ENCODE results near the gene WDR93. TPM values are rescaled to one million over a fixed set of nuclear protein-coding genes. Genes with fewer than 3 reads are reported as not detected.

WDR93 gene
- polyA plus RNA-seq, 3 donors, result not detected

DNA sequence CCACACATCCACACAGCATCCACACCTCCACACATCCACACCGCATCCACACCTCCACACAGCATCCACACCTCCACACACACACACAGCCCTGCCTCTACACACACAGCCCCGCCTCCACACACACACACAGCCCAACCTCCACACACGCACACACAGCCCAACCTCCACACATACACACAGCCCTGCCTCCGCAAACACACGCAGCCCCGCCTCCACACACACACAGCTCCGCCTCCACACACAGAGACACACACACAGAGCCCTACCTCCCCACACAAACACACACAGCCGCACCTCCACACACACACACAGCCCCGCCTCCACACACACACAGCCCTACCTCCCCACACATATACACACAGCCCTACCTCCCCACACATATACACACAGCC is 55.8 kb downstream of the WDR93 start:
- H3K4me3 ChIP-seq (replicated peaks in 1 of 3; ENCODE audit: low read depth in 2 of 3, low read length in 3 of 3), result no peak overlapping the region
- no peak overlapping the region for H3K4me2 ChIP-seq (replicated peaks; ENCODE audit: extremely low read depth, low read length, poor library complexity, severe bottlenecking)
- H2AFZ ChIP-seq (ENCODE audit: insufficient read depth, low read depth, low read length, poor library complexity, severe bottlenecking), result no peak overlapping the region
- TF ChIP-seq, protein P1, sequence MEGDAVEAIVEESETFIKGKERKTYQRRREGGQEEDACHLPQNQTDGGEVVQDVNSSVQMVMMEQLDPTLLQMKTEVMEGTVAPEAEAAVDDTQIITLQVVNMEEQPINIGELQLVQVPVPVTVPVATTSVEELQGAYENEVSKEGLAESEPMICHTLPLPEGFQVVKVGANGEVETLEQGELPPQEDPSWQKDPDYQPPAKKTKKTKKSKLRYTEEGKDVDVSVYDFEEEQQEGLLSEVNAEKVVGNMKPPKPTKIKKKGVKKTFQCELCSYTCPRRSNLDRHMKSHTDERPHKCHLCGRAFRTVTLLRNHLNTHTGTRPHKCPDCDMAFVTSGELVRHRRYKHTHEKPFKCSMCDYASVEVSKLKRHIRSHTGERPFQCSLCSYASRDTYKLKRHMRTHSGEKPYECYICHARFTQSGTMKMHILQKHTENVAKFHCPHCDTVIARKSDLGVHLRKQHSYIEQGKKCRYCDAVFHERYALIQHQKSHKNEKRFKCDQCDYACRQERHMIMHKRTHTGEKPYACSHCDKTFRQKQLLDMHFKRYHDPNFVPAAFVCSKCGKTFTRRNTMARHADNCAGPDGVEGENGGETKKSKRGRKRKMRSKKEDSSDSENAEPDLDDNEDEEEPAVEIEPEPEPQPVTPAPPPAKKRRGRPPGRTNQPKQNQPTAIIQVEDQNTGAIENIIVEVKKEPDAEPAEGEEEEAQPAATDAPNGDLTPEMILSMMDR (IDR thresholded peaks at IDR 0.05), result no peak
- no peaks in the 10 kb centered on the region for H3K79me2 ChIP-seq (ENCODE audit: insufficient read depth, low read length)
- no peaks in the 10 kb centered on the region for H3K36me3 ChIP-seq (replicated peaks in 1 of 2; ENCODE audit: control insufficient read depth in 1 of 2, insufficient read depth in 2 of 2, low read length in 2 of 2)
- no peak overlapping the region for H3K9ac ChIP-seq (ENCODE audit: insufficient read depth, low read length, poor library complexity, severe bottlenecking)
- H3K27me3 Mint-ChIP-seq (ENCODE audit: low read depth in 3 of 3), result peaks cover 8 to 15% (median 15%) of the 10 kb centered on the region in 3 donors
- WGBS (ENCODE audit: insufficient coverage), result 98% methylated on average over 8 of the region's 9 CpGs
- H3K27me3 ChIP-seq (ENCODE audit: control insufficient read depth in 2 of 2, insufficient read depth in 2 of 2, low read length in 2 of 2), result peaks cover 0 to 12% of the 10 kb centered on the region in 2 donors
- H3K4me1 ChIP-seq (ENCODE audit: control insufficient read depth in 1 of 2, insufficient read depth in 2 of 2, low read length in 2 of 2), result peaks cover 10 to 19% of the 10 kb centered on the region in 2 donors
- H3K27ac Mint-ChIP-seq, result no peak overlapping the region
- peaks cover 0 to 3% of the 10 kb centered on the region in 2 donors for H3K36me3 Mint-ChIP-seq
- no peaks in the 10 kb centered on the region for H4K20me1 ChIP-seq (ENCODE audit: insufficient read depth, low read length)
- no peak overlapping the region for H3K4me3 Mint-ChIP-seq
- intact Hi-C loops (cut with micrococcal nuclease), result no loop called here
- no peak overlapping the region for H3K27ac ChIP-seq (ENCODE audit: low read depth in 1 of 2, low read length in 2 of 2)
- H3K4me1 Mint-ChIP-seq, result peaks cover 6% of the 10 kb centered on the region
- no peaks in the 10 kb centered on the region for H3K9me3 ChIP-seq (replicated peaks in 1 of 2; ENCODE audit: control insufficient read depth in 1 of 2, insufficient read depth in 1 of 2, low read length in 2 of 2)
- H3K9me3 Mint-ChIP-seq, result no peaks in the 10 kb centered on the region
- DNase-seq, result no peak

DNA sequence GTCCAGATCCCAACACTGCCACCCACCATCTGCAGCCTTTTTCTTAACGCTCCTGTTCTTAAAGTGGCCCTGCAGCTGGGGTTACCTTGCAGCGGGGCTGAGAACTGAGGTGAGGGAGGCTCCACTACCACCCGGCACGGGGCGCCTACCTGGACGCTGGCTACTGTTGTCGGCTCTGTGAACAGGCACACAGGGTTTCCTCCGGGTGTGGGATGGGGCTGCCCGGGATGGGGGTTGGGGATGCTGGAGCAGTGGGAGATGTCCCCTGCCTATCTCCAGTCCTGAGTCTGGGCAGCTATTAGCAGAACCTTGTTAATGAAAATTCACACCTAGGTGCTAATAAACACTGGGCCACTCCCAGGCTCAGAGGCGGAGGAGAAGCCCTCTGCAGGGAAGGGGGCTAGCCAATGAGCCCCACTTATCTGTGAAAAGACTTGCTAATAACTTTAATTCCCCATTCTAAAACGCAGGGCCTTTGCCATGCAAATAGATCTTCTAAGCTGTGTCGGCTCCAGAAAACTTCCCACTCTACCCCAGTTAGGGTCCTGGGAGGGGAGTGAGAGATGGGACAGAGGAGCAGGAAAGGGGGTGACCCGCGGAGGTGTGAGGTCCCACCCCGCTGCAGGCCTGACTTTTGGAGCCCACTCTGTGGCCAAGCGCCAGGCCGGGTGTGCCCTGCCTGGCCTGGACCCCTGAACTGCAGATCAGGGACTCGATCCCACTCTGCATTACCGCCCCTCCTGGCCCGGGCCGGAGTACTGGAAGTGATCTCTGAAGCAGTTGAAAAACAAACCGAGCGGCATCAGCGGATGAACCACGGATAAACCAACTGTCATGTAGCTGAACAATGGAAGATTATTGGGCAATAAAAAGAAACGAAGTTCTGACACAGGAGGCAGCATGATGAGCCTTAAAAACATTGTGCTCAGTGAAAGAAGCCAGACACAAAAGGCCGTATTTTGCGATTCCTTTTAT is 57.4 kb downstream of the WDR93 start:
- WGBS (ENCODE audit: insufficient coverage), result 85% methylated on average over 21 of the region's 28 CpGs
- peaks cover 0 to 3% of the 10 kb centered on the region in 2 donors for H3K36me3 Mint-ChIP-seq

More for the DNA sequence above, 57.4 kb downstream of the WDR93 start:
- Histone ChIP-seq H3K4me2 (replicated peaks; ENCODE audit: extremely low read depth, low read length, poor library complexity, severe bottlenecking) (no peak overlapping the region), H3K27me3 (ENCODE audit: control insufficient read depth in 2 of 2, insufficient read depth in 2 of 2, low read length in 2 of 2) (peaks cover 0 to 17% of the 10 kb centered on the region in 2 donors), H3K4me1 (ENCODE audit: control insufficient read depth in 1 of 2, insufficient read depth in 2 of 2, low read length in 2 of 2) (peaks cover 12 to 22% of the 10 kb centered on the region in 2 donors), H3K9me3 (replicated peaks in 1 of 2; ENCODE audit: control insufficient read depth in 1 of 2, insufficient read depth in 1 of 2, low read length in 2 of 2) (no peaks in the 10 kb centered on the region), H3K4me3 (replicated peaks in 1 of 3; ENCODE audit: low read depth in 2 of 3, low read length in 3 of 3) (no peak overlapping the region), H3K9ac (ENCODE audit: insufficient read depth, low read length, poor library complexity, severe bottlenecking) (no peak overlapping the region), H3K79me2 (ENCODE audit: insufficient read depth, low read length) (no peaks in the 10 kb centered on the region), H4K20me1 (ENCODE audit: insufficient read depth, low read length) (no peaks in the 10 kb centered on the region), H2AFZ (ENCODE audit: insufficient read depth, low read depth, low read length, poor library complexity, severe bottlenecking) (no peak overlapping the region), H3K36me3 (replicated peaks in 1 of 2; ENCODE audit: control insufficient read depth in 1 of 2, insufficient read depth in 2 of 2, low read length in 2 of 2) (no peaks in the 10 kb centered on the region), H3K27ac (ENCODE audit: low read depth in 1 of 2, low read length in 2 of 2) (no peak overlapping the region)
- H3K4me3 Mint-ChIP-seq, result no peak overlapping the region
- peaks cover 8 to 22% (median 17%) of the 10 kb centered on the region in 3 donors for H3K27me3 Mint-ChIP-seq (ENCODE audit: low read depth in 3 of 3)
- intact Hi-C loops (cut with micrococcal nuclease), result no loop called here
- no peaks in the 10 kb centered on the region for H3K9me3 Mint-ChIP-seq
- TF ChIP-seq, protein P1 (IDR thresholded peaks at IDR 0.05), result no peak
- H3K27ac Mint-ChIP-seq, result no peak overlapping the region
- DNase-seq, result no peak
- H3K4me1 Mint-ChIP-seq, result peaks cover 6% of the 10 kb centered on the region

Data from CD14-positive monocyte (primary cell).